OCI-LY3 (cell line): ENCODE data around the gene ZNF764.

Experiments
- EZH2phosphoT487 ChIP-seq: fragments of 200-600 bp; shearing (Covaris generic); IDR thresholded peaks from 2 replicates; pipeline ENCODE4 v1.6.1; 2018; ENCODE audit warnings: antibody characterized with exemption, mixed run types, low read depth
- TF ChIP-seq, protein P1 (sequence below): fragments of 200-600, 300-600 bp; sonication (generic); IDR thresholded peaks from 2 replicates; pipeline ENCODE4 v1.5.1; 2014; ENCODE audit warnings: antibody characterized with exemption, low read length, low read depth

- TF ChIP-seq, protein P1, sequence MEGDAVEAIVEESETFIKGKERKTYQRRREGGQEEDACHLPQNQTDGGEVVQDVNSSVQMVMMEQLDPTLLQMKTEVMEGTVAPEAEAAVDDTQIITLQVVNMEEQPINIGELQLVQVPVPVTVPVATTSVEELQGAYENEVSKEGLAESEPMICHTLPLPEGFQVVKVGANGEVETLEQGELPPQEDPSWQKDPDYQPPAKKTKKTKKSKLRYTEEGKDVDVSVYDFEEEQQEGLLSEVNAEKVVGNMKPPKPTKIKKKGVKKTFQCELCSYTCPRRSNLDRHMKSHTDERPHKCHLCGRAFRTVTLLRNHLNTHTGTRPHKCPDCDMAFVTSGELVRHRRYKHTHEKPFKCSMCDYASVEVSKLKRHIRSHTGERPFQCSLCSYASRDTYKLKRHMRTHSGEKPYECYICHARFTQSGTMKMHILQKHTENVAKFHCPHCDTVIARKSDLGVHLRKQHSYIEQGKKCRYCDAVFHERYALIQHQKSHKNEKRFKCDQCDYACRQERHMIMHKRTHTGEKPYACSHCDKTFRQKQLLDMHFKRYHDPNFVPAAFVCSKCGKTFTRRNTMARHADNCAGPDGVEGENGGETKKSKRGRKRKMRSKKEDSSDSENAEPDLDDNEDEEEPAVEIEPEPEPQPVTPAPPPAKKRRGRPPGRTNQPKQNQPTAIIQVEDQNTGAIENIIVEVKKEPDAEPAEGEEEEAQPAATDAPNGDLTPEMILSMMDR, result no peak
- no peak for TF ChIP-seq EZH2phosphoT487
Observed at GRCh38 chr16:30604316-30604947, 46.3 kb upstream of the ZNF764 start.
